H1 (cell line): ENCODE data around the gene TRAPPC12. TPM values are rescaled to one million over a fixed set of nuclear protein-coding genes. Genes with fewer than 3 reads are reported as not detected.

Source experiments
- BACH1 ChIP-seq: IDR thresholded peaks from 2 replicates; pipeline ENCODE4 v1.6.1; 2012; ENCODE audit warnings: low read length, improper control_type of control experiment
- CBX5 ChIP-seq: fragments of 300-800, 300-1000 bp; sonication (generic); IDR thresholded peaks from 2 replicates; pipeline ENCODE4 v1.7.1; 2016; ENCODE audit warnings: antibody characterized with exemption, low read length, low read depth
- EGR1 ChIP-seq: IDR thresholded peaks from 2 replicates; pipeline ENCODE4 v1.6.1; 2011; ENCODE audit warnings: low read depth, low read length, borderline replicate concordance
- GABPA ChIP-seq: IDR thresholded peaks from 2 replicates; pipeline ENCODE4 v1.6.1; 2011; ENCODE audit warnings: mild to moderate bottlenecking, low read length, moderate library complexity, borderline replicate concordance; ENCODE audit not compliant: insufficient read depth
- KDM1A ChIP-seq: fragments of 200-600, 300-600 bp; sonication (generic); IDR thresholded peaks from 2 replicates; pipeline ENCODE4 v1.7.1; 2016; ENCODE audit warnings: mild to moderate bottlenecking, low read length, borderline replicate concordance
- RAD21 ChIP-seq, 2 experiments: IDR thresholded peaks in 1 of 2; conservative IDR thresholded peaks in 1 of 2; 2 replicates each; pipeline ENCODE4 v1.6.1; 2011; ENCODE audit warnings: low read depth in 2 of 2, low read length in 2 of 2, improper control_type of control experiment in 1 of 2, inconsistent platforms in 1 of 2, mild to moderate bottlenecking in 1 of 2, moderate library complexity in 1 of 2
- SAP30 ChIP-seq: fragments of 300-600 bp; sonication (generic); IDR thresholded peaks from 2 replicates; pipeline ENCODE4 v1.7.1; 2012; ENCODE audit warnings: low read length, moderate library complexity, mild to moderate bottlenecking, inconsistent platforms; ENCODE audit not compliant: insufficient read depth, insufficient replicate concordance
- SIRT6 ChIP-seq: IDR thresholded peaks from one replicate; pipeline ENCODE4 v1.7.1; 2012; ENCODE audit warnings: low read length, inconsistent platforms
- SIX5 ChIP-seq: IDR thresholded peaks from 2 replicates; pipeline ENCODE4 v1.6.1; 2011; ENCODE audit warnings: mild to moderate bottlenecking, low read depth, low read length
- TEAD4 ChIP-seq: IDR thresholded peaks from 2 replicates; pipeline ENCODE4 v1.6.1; 2012; ENCODE audit warnings: low read depth, low read length, inconsistent platforms, mixed read lengths
- polyA plus RNA-seq, 7 experiments: library from polyadenylated mRNA; depleted of rRNA in 3 of 7; stranded (reverse) in 5 of 7; unstranded in 2 of 7; fragments of >200 nt in 5 of 7; fragments of 200-250 nt in 2 of 7; gene quantifications; 1 replicate in 5 of 7; 2 replicates in 1 of 7; 4 replicates in 1 of 7; pipeline versions ENCODE4 v1.2.1 to v1.2.3, GENCODE V29; 2011 to 2013; ENCODE audit warnings: missing spikeins in 2 of 7, mixed read lengths in 2 of 7
- total RNA-seq: library from RNA; stranded (reverse); fragmentation: NEBNext Ultra II Directional; extraction: Animal tissue kit (Norgen Biotek cat#: 25700); gene quantifications from 2 replicates; pipeline ENCODE4 v1.2.1, GENCODE V29; 2021
- TF ChIP-seq, protein P1 (sequence below): fragments of 300-600 bp; sonication (generic); IDR thresholded peaks from 2 replicates; pipeline ENCODE4 v1.7.1; 2012; ENCODE audit warnings: low read length, moderate library complexity, mild to moderate bottlenecking, inconsistent platforms; ENCODE audit not compliant: insufficient replicate concordance

TRAPPC12 gene
- total and polyA plus RNA-seq, 2 of the 8 experiments (the other 6 are each of a cell fraction or from before 2014, with no cell fraction given), result 35.0 to 67.3 TPM

DNA sequence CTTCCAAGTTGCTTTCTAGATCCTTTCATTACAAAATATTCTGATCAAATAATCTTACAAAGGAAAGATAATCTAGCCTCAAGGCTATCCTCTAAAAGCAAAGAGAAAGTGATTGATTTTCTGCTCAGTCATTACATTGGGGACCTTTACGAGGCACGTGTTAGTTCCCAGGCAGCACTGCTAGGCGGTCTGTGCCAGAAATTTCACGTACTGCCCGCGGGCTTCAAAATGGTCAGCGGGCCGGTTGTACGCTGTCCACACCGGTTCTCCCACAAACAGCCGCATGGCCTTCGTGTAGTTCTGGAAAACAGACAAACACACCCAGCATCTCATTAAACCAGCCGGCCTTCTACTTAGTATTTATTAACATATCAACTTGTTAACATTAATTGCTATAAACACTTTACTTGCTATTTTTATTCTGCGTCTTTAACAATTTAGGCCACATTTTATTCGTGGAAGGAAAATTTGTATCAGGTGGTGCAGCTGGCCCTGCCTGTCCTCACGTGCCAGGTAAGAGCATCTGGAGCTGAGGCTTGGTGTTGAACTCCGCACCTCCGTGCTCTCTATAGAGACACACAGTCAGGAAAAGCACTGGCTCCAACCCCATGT is 119.4 kb downstream of the TRAPPC12 start (continued):
- TF ChIP-seq, protein P1, sequence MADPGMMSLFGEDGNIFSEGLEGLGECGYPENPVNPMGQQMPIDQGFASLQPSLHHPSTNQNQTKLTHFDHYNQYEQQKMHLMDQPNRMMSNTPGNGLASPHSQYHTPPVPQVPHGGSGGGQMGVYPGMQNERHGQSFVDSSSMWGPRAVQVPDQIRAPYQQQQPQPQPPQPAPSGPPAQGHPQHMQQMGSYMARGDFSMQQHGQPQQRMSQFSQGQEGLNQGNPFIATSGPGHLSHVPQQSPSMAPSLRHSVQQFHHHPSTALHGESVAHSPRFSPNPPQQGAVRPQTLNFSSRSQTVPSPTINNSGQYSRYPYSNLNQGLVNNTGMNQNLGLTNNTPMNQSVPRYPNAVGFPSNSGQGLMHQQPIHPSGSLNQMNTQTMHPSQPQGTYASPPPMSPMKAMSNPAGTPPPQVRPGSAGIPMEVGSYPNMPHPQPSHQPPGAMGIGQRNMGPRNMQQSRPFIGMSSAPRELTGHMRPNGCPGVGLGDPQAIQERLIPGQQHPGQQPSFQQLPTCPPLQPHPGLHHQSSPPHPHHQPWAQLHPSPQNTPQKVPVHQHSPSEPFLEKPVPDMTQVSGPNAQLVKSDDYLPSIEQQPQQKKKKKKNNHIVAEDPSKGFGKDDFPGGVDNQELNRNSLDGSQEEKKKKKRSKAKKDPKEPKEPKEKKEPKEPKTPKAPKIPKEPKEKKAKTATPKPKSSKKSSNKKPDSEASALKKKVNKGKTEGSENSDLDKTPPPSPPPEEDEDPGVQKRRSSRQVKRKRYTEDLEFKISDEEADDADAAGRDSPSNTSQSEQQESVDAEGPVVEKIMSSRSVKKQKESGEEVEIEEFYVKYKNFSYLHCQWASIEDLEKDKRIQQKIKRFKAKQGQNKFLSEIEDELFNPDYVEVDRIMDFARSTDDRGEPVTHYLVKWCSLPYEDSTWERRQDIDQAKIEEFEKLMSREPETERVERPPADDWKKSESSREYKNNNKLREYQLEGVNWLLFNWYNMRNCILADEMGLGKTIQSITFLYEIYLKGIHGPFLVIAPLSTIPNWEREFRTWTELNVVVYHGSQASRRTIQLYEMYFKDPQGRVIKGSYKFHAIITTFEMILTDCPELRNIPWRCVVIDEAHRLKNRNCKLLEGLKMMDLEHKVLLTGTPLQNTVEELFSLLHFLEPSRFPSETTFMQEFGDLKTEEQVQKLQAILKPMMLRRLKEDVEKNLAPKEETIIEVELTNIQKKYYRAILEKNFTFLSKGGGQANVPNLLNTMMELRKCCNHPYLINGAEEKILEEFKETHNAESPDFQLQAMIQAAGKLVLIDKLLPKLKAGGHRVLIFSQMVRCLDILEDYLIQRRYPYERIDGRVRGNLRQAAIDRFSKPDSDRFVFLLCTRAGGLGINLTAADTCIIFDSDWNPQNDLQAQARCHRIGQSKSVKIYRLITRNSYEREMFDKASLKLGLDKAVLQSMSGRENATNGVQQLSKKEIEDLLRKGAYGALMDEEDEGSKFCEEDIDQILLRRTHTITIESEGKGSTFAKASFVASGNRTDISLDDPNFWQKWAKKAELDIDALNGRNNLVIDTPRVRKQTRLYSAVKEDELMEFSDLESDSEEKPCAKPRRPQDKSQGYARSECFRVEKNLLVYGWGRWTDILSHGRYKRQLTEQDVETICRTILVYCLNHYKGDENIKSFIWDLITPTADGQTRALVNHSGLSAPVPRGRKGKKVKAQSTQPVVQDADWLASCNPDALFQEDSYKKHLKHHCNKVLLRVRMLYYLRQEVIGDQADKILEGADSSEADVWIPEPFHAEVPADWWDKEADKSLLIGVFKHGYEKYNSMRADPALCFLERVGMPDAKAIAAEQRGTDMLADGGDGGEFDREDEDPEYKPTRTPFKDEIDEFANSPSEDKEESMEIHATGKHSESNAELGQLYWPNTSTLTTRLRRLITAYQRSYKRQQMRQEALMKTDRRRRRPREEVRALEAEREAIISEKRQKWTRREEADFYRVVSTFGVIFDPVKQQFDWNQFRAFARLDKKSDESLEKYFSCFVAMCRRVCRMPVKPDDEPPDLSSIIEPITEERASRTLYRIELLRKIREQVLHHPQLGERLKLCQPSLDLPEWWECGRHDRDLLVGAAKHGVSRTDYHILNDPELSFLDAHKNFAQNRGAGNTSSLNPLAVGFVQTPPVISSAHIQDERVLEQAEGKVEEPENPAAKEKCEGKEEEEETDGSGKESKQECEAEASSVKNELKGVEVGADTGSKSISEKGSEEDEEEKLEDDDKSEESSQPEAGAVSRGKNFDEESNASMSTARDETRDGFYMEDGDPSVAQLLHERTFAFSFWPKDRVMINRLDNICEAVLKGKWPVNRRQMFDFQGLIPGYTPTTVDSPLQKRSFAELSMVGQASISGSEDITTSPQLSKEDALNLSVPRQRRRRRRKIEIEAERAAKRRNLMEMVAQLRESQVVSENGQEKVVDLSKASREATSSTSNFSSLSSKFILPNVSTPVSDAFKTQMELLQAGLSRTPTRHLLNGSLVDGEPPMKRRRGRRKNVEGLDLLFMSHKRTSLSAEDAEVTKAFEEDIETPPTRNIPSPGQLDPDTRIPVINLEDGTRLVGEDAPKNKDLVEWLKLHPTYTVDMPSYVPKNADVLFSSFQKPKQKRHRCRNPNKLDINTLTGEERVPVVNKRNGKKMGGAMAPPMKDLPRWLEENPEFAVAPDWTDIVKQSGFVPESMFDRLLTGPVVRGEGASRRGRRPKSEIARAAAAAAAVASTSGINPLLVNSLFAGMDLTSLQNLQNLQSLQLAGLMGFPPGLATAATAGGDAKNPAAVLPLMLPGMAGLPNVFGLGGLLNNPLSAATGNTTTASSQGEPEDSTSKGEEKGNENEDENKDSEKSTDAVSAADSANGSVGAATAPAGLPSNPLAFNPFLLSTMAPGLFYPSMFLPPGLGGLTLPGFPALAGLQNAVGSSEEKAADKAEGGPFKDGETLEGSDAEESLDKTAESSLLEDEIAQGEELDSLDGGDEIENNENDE, result no peak
- TF ChIP-seq RAD21 (IDR thresholded peaks at IDR 0.05 in 1 of 2, conservative IDR thresholded peaks at IDR 0.05 in 1 of 2; ENCODE audit: low read depth in 2 of 2, low read length in 2 of 2) (no peak), SIX5 (no peak), KDM1A (no peak), SIRT6 (no peak), GABPA (no peak), SAP30 (no peak), BACH1 (no peak), EGR1 (no peak), CBX5 (no peak), TEAD4 (no peak)
